HepG2 (cell line): ENCODE data around the gene USP5. TPM values are rescaled to one million over a fixed set of nuclear protein-coding genes. Genes with fewer than 3 reads are reported as not detected.

Experiments used
- ARHGAP35 ChIP-seq: sonication (generic); formaldehyde crosslinking; IDR thresholded peaks from 2 replicates; pipeline ENCODE4 v1.9.0; 2022; ENCODE audit warnings: mild to moderate bottlenecking, inconsistent platforms, moderate library complexity, missing genetic modification reagents, borderline replicate concordance
- ATF1 ChIP-seq: IDR thresholded peaks from 2 replicates; pipeline ENCODE4 v1.6.1; 2016; ENCODE audit warnings: mild to moderate bottlenecking, control low read depth
- KAT7 ChIP-seq: IDR thresholded peaks from 2 replicates; pipeline ENCODE4 v1.6.1; 2018; ENCODE audit warnings: borderline replicate concordance, missing compliant biosample characterization
- KLF6 ChIP-seq: IDR thresholded peaks from 2 replicates; pipeline ENCODE4 v1.8.0; 2016; ENCODE audit warnings: missing biosample characterization, missing genetic modification reagents
- SP1 ChIP-seq, 2 experiments: fragments of 450-650 bp in 1 of 2; sonication (generic) in 1 of 2; formaldehyde crosslinking in 1 of 2; IDR thresholded peaks; 2 replicates each; pipeline versions ENCODE4 v1.4.0 to v1.6.1; 2016 to 2020; ENCODE audit warnings: missing genetic modification reagents in 1 of 2
- SP2 ChIP-seq: sonication (generic); formaldehyde crosslinking; IDR thresholded peaks from 2 replicates; pipeline ENCODE4 v1.5.1; 2020; ENCODE audit warnings: mild to moderate bottlenecking, missing genetic modification reagents
- TBL1XR1 ChIP-seq: fragments of 150-350 bp; IDR thresholded peaks from 2 replicates; pipeline ENCODE4 v1.6.1; 2014; ENCODE audit warnings: borderline replicate concordance, low read length; ENCODE audit not compliant: partially characterized antibody
- TEAD3 ChIP-seq: optimal IDR thresholded peaks from 2 replicates; pipeline ENCODE3; 2016; ENCODE audit warnings: borderline replicate concordance
- THYN1 ChIP-seq: sonication (generic); formaldehyde crosslinking; IDR thresholded peaks from 2 replicates; pipeline ENCODE4 v1.8.1; 2023; ENCODE audit warnings: low read depth, mild to moderate bottlenecking, moderate library complexity, missing genetic modification reagents, borderline replicate concordance
- ZKSCAN1 ChIP-seq: fragments of 150-350 bp; IDR thresholded peaks from 2 replicates; pipeline ENCODE4 v1.6.1; 2014; ENCODE audit warnings: low read length
- ZNF207 ChIP-seq: fragments of 450-650 bp; IDR thresholded peaks from 2 replicates; pipeline ENCODE4 v1.6.1; 2016; ENCODE audit warnings: antibody characterized with exemption, borderline replicate concordance
- ZNF260 ChIP-seq: sonication (generic); formaldehyde crosslinking; IDR thresholded peaks from 2 replicates; pipeline ENCODE4 v1.4.0; 2020; ENCODE audit warnings: missing genetic modification reagents, low read depth, mild to moderate bottlenecking, borderline replicate concordance
- ZNF547 ChIP-seq: sonication (generic); formaldehyde crosslinking; IDR thresholded peaks from 2 replicates; pipeline ENCODE4 v1.5.1; 2020; ENCODE audit warnings: mild to moderate bottlenecking, missing genetic modification reagents
- ZNF572 ChIP-seq: sonication (generic); formaldehyde crosslinking; IDR thresholded peaks from 2 replicates; pipeline ENCODE4 v1.5.1; 2020; ENCODE audit warnings: mild to moderate bottlenecking, missing genetic modification reagents
- ZNF761 ChIP-seq: sonication (generic); formaldehyde crosslinking; conservative IDR thresholded peaks from 2 replicates; pipeline ENCODE4 v1.4.0; 2020; ENCODE audit warnings: mild to moderate bottlenecking, missing genetic modification reagents
- ZSCAN31 ChIP-seq: sonication (generic); formaldehyde crosslinking; IDR thresholded peaks from 2 replicates; pipeline ENCODE4 v1.5.0; 2020; ENCODE audit warnings: low read depth, mild to moderate bottlenecking, missing genetic modification reagents
- polyA plus RNA-seq, 8 experiments: library from polyadenylated mRNA; depleted of rRNA in 3 of 8; stranded (reverse) in 7 of 8; unstranded in 1 of 8; fragments of >200 nt; fragmentation: Illumina TruSeq in 4 of 8; extraction: Trizol in 4 of 8; gene quantifications; 2 replicates each; pipeline versions ENCODE4 v1.2.1 to v1.2.3, GENCODE V29; 2011 to 2016; ENCODE audit warnings: low read depth in 4 of 8, missing spikeins in 1 of 8, mixed read lengths in 1 of 8; ENCODE audit not compliant: insufficient read depth in 1 of 8
- total RNA-seq, 5 experiments: library from RNA; depleted of rRNA; stranded (reverse); fragments of >200 nt; fragmentation: Illumina TruSeq; extraction: Trizol; gene quantifications; 2 replicates each; pipeline ENCODE4 v1.2.3, GENCODE V29; 2016; ENCODE audit warnings: low read depth in 1 of 5
- TF ChIP-seq, protein P1 (sequence below): sonication (generic); formaldehyde crosslinking; IDR thresholded peaks from 2 replicates; pipeline ENCODE4 v1.4.0; 2020; ENCODE audit warnings: missing genetic modification reagents
- TF ChIP-seq, protein P2 (sequence below): sonication (generic); formaldehyde crosslinking; IDR thresholded peaks from 2 replicates; pipeline ENCODE4 v1.8.0; 2023; ENCODE audit warnings: mild to moderate bottlenecking, missing genetic modification reagents
- TF ChIP-seq, protein P3 (sequence below): IDR thresholded peaks from 2 replicates; pipeline ENCODE4 v1.6.1; 2012; ENCODE audit warnings: inconsistent platforms
- TF ChIP-seq, protein P4 (sequence below): sonication (generic); formaldehyde crosslinking; IDR thresholded peaks from 2 replicates; pipeline ENCODE4 v1.4.0; 2020; ENCODE audit warnings: missing genetic modification reagents, borderline replicate concordance
- TF ChIP-seq, protein P5 (sequence below): conservative IDR thresholded peaks from 2 replicates; pipeline ENCODE4 v1.6.1; 2018; ENCODE audit warnings: missing genetic modification reagents

Gene USP5
- total and polyA plus RNA-seq, 2 of the 13 experiments (the other 11 are each of a cell fraction or from before 2014, with no cell fraction given), result 39.6 to 56.0 TPM

DNA sequence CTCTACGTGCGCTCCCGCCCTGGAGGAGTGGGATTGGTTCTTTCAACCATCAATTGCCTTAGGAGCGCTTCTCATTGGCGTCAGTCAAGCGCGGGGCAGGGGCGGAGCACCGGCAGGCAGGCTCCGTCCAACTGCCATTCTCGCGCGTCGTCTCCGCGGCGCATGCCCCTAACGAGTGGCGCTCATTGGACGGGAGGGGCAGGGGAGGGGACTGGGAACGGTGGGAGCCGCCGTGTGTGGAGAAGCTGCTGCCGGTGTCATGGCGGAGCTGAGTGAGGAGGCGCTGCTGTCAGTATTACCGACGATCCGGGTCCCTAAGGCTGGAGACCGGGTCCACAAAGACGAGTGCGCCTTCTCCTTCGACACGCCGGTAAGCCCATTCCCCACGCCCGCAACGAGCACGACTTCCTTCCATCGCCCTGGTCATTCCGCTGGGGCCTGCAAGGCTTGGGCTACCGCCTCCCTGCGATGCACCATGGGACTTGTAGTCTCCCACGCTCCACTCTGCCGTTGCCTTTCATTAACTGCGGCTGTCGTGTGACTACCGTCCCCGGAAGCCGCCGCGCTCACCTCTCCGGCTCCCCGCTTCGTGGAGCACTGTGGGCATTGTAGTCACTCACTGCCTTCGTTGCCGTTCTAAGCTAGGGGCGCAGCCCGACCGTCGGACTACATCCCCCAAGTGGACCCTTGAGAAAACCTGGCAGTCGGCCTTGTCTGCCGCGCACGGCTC, at the start of gene USP5 (continued):
- peak; percentile 91 for TF ChIP-seq SP2 (CRISPR knock-in tag)
- 0 out of 2 replicates have a peak, but pooled peaks have one; percentile 47 for TF ChIP-seq ZNF572 (CRISPR knock-in tag)
- no peak for TF ChIP-seq SP1 (IDR thresholded peaks at IDR 0.05)
- TF ChIP-seq SP1 (CRISPR knock-in tag; IDR thresholded peaks at IDR 0.05), result peak; percentile 64
- TF ChIP-seq, protein P1, sequence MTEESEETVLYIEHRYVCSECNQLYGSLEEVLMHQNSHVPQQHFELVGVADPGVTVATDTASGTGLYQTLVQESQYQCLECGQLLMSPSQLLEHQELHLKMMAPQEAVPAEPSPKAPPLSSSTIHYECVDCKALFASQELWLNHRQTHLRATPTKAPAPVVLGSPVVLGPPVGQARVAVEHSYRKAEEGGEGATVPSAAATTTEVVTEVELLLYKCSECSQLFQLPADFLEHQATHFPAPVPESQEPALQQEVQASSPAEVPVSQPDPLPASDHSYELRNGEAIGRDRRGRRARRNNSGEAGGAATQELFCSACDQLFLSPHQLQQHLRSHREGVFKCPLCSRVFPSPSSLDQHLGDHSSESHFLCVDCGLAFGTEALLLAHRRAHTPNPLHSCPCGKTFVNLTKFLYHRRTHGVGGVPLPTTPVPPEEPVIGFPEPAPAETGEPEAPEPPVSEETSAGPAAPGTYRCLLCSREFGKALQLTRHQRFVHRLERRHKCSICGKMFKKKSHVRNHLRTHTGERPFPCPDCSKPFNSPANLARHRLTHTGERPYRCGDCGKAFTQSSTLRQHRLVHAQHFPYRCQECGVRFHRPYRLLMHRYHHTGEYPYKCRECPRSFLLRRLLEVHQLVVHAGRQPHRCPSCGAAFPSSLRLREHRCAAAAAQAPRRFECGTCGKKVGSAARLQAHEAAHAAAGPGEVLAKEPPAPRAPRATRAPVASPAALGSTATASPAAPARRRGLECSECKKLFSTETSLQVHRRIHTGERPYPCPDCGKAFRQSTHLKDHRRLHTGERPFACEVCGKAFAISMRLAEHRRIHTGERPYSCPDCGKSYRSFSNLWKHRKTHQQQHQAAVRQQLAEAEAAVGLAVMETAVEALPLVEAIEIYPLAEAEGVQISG (CRISPR knock-in tag), result peak; percentile 91
- peak; percentile 21 for TF ChIP-seq TEAD3 (CRISPR knock-in tag)
- TF ChIP-seq, protein P2, sequence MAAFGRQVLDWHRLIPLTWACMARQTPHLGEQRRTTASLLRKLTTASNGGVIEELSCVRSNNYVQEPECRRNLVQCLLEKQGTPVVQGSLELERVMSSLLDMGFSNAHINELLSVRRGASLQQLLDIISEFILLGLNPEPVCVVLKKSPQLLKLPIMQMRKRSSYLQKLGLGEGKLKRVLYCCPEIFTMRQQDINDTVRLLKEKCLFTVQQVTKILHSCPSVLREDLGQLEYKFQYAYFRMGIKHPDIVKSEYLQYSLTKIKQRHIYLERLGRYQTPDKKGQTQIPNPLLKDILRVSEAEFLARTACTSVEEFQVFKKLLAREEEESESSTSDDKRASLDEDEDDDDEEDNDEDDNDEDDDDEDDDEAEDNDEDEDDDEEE (CRISPR knock-in tag), result no peak
- no peak for TF ChIP-seq ZKSCAN1
- no peak for TF ChIP-seq ZNF207
- TF ChIP-seq, protein P3, sequence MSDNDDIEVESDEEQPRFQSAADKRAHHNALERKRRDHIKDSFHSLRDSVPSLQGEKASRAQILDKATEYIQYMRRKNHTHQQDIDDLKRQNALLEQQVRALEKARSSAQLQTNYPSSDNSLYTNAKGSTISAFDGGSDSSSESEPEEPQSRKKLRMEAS, result peak; percentile 83
- TF ChIP-seq ZNF547 (CRISPR knock-in tag), result no peak
- TF ChIP-seq ZNF260, result no peak
- TF ChIP-seq ZNF761 (CRISPR knock-in tag), result no peak; the same call in 1 of the 2 replicates
- TF ChIP-seq, protein P4, sequence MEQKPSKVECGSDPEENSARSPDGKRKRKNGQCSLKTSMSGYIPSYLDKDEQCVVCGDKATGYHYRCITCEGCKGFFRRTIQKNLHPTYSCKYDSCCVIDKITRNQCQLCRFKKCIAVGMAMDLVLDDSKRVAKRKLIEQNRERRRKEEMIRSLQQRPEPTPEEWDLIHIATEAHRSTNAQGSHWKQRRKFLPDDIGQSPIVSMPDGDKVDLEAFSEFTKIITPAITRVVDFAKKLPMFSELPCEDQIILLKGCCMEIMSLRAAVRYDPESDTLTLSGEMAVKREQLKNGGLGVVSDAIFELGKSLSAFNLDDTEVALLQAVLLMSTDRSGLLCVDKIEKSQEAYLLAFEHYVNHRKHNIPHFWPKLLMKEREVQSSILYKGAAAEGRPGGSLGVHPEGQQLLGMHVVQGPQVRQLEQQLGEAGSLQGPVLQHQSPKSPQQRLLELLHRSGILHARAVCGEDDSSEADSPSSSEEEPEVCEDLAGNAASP (CRISPR knock-in tag), result no peak; the same call in 1 of the 2 replicates
- TF ChIP-seq KAT7, result no peak
- TF ChIP-seq, protein P5, sequence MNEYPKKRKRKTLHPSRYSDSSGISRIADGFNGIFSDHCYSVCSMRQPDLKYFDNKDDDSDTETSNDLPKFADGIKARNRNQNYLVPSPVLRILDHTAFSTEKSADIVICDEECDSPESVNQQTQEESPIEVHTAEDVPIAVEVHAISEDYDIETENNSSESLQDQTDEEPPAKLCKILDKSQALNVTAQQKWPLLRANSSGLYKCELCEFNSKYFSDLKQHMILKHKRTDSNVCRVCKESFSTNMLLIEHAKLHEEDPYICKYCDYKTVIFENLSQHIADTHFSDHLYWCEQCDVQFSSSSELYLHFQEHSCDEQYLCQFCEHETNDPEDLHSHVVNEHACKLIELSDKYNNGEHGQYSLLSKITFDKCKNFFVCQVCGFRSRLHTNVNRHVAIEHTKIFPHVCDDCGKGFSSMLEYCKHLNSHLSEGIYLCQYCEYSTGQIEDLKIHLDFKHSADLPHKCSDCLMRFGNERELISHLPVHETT (CRISPR knock-in tag), result no peak
- TF ChIP-seq TBL1XR1, result peak; percentile 91
- TF ChIP-seq KLF6, result no peak
- peak; percentile 36 for TF ChIP-seq ZSCAN31
- 0 out of 2 replicates have a peak, but pooled peaks have one; percentile 38 for TF ChIP-seq ARHGAP35 (CRISPR knock-in tag)
- no peak for TF ChIP-seq THYN1 (CRISPR knock-in tag)
- peak; percentile 89 for TF ChIP-seq ATF1 (CRISPR knock-in tag)
